ENCODE results near the gene IMMP2L. TPM values are rescaled to one million over a fixed set of nuclear protein-coding genes. Genes with fewer than 3 reads are reported as not detected.

The IMMP2L gene
- total RNA-seq, 1 experiment from 2014 or later = 8.6 TPM

DNA sequence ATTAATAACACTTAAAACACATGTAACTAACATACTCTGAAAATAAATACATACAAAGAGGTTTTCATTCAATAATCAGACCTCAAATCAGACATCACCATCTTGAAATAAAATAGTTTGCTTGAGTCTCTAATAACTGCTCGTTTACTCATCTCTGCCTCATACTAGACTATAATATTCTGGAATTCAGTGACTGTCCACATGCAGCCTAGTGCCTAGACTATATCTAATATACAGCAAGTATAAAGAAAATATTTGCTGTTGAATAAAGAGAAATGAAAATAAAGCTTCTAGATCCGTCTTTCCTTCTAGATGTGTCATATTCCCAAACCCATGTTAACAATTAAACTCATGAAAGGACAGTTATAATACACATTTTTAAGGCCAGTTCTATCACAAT lies 707.6 kb downstream of the IMMP2L start:
- ChIA-PET POLR2A (ENCODE audit: unreplicated experiment) (no interaction called here), CTCF (no interaction called here)
- intact Hi-C loops (cut with micrococcal nuclease) = no loop called here

DNA sequence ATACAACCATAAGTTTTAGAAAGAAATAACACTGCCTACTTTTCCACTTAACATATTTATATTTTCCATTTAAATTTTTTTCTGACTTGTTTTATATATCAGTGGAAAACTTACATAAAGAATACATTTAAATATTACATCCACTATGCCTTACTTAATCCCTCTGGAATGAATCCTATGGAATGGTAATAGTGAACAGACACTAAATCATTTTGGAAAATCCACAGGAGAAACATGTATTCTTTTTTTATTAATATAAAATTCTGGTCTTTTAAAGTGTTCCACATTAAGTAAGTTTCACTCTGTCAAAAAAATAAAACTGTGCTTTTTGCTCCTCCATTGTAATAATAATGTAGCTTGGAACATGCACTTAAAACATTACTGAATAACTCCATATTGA lies 708.1 kb downstream of the IMMP2L start:
- intact Hi-C loops (cut with micrococcal nuclease) = no loop called here
- Histone ChIP-seq H2AFZ (ENCODE audit: low read length) (no peak overlapping the region), H3K36me3 (ENCODE audit: low read depth, low read length) (no peaks in the 10 kb centered on the region), H3K4me2 (ENCODE audit: low read length) (no peak overlapping the region), H3K4me3 (ENCODE audit: low read length) (no peak overlapping the region), H3K9me3 (ENCODE audit: low read length) (no peaks in the 10 kb centered on the region), H3K9me2 (replicated peaks; ENCODE audit: low read length) (no peaks in the 10 kb centered on the region), H3K27ac (ENCODE audit: low read length) (no peak overlapping the region), H4K20me1 (ENCODE audit: low read length) (no peaks in the 10 kb centered on the region), H3K9ac (ENCODE audit: low read length) (no peak overlapping the region), H3F3A (ENCODE audit: low read length, unreplicated experiment) (no peaks in the 10 kb centered on the region), H3K79me2 (ENCODE audit: low read length) (no peaks in the 10 kb centered on the region), H3K4me1 (ENCODE audit: insufficient read depth, low read length) (peaks cover 10% of the 10 kb centered on the region; the same call in 1 of the 2 replicates), H3K27me3 (ENCODE audit: low read length) (no peaks in the 10 kb centered on the region)
- TF ChIP-seq EZH2phosphoT487 (IDR thresholded peaks at IDR 0.05; ENCODE audit: borderline replicate concordance, low read length) (no peak), EZH2 (IDR thresholded peaks at IDR 0.05; ENCODE audit: low read length, unreplicated experiment) (no peak)
- TF ChIP-seq, protein P1, sequence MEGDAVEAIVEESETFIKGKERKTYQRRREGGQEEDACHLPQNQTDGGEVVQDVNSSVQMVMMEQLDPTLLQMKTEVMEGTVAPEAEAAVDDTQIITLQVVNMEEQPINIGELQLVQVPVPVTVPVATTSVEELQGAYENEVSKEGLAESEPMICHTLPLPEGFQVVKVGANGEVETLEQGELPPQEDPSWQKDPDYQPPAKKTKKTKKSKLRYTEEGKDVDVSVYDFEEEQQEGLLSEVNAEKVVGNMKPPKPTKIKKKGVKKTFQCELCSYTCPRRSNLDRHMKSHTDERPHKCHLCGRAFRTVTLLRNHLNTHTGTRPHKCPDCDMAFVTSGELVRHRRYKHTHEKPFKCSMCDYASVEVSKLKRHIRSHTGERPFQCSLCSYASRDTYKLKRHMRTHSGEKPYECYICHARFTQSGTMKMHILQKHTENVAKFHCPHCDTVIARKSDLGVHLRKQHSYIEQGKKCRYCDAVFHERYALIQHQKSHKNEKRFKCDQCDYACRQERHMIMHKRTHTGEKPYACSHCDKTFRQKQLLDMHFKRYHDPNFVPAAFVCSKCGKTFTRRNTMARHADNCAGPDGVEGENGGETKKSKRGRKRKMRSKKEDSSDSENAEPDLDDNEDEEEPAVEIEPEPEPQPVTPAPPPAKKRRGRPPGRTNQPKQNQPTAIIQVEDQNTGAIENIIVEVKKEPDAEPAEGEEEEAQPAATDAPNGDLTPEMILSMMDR (conservative IDR thresholded peaks at IDR 0.05; ENCODE audit: low read depth, low read length) = no peak
- POLR2A ChIA-PET (ENCODE audit: unreplicated experiment) = no interaction called here
- no peak for DNase-seq
- CTCF ChIA-PET = no interaction called here
- no peak for ATAC-seq
- BruUV-seq (replicated peaks) = no TSS peak

More for the DNA sequence above, 707.6 kb downstream of the IMMP2L start:
- no peak overlapping the region for H3K4me3 ChIP-seq (ENCODE audit: low read length)
- no peak overlapping the region for H2AFZ ChIP-seq (ENCODE audit: low read length)
- no peaks in the 10 kb centered on the region for H3K36me3 ChIP-seq (ENCODE audit: low read depth, low read length)
- peaks cover 10% of the 10 kb centered on the region; the same call in 1 of the 2 replicates for H3K4me1 ChIP-seq (ENCODE audit: insufficient read depth, low read length)
- no peak for TF ChIP-seq EZH2phosphoT487 (IDR thresholded peaks at IDR 0.05; ENCODE audit: borderline replicate concordance, low read length)
- TF ChIP-seq, protein P1 (conservative IDR thresholded peaks at IDR 0.05; ENCODE audit: low read depth, low read length) = no peak
- TF ChIP-seq EZH2 (IDR thresholded peaks at IDR 0.05; ENCODE audit: low read length, unreplicated experiment) = no peak
- no peak for ATAC-seq
- no TSS peak for BruUV-seq (replicated peaks)
- no peaks in the 10 kb centered on the region for H3K9me2 ChIP-seq (replicated peaks; ENCODE audit: low read length)
- H3F3A ChIP-seq (ENCODE audit: low read length, unreplicated experiment) = no peaks in the 10 kb centered on the region
- no peak overlapping the region for H3K4me2 ChIP-seq (ENCODE audit: low read length)
- H3K79me2 ChIP-seq (ENCODE audit: low read length) = no peaks in the 10 kb centered on the region
- no peak for DNase-seq
- H3K27ac ChIP-seq (ENCODE audit: low read length) = no peak overlapping the region
- H4K20me1 ChIP-seq (ENCODE audit: low read length) = no peaks in the 10 kb centered on the region
- no peaks in the 10 kb centered on the region for H3K9me3 ChIP-seq (ENCODE audit: low read length)
- H3K27me3 ChIP-seq (ENCODE audit: low read length) = no peaks in the 10 kb centered on the region
- no peak overlapping the region for H3K9ac ChIP-seq (ENCODE audit: low read length)

DNA sequence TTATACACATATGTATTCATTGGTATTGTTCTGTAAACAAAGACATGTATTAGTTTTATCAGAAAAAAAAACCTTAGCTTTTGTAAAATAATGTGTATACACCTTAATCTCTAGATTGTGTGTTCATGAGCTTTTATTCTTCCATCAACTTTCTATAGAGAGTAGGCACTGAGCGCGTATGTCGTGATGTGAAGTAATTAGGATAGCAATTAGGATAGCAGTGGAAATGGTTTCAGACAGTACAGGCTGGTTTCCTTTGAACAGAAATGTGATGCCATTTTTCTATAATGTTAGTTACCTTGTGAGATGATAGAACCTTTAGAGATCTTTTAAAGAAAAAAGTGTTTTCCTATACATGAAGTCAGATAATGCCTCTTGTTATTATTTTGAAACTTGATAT lies 709.0 kb downstream of the IMMP2L start:
- CTCF ChIA-PET = no interaction called here
- no peak overlapping the region for H3K4me2 ChIP-seq (ENCODE audit: low read length)
- H3K27me3 ChIP-seq (ENCODE audit: low read length) = no peaks in the 10 kb centered on the region
- TF ChIP-seq, protein P1 (conservative IDR thresholded peaks at IDR 0.05; ENCODE audit: low read depth, low read length) = no peak
- TF ChIP-seq EZH2 (IDR thresholded peaks at IDR 0.05; ENCODE audit: low read length, unreplicated experiment) (no peak), EZH2phosphoT487 (IDR thresholded peaks at IDR 0.05; ENCODE audit: borderline replicate concordance, low read length) (no peak)
- POLR2A ChIA-PET (ENCODE audit: unreplicated experiment) = no interaction called here
- ATAC-seq (no peak), DNase-seq (no peak)
- no peak overlapping the region for H3K9ac ChIP-seq (ENCODE audit: low read length)
- H3K36me3 ChIP-seq (ENCODE audit: low read depth, low read length) = no peaks in the 10 kb centered on the region
- no peak overlapping the region for H3K27ac ChIP-seq (ENCODE audit: low read length)
- intact Hi-C loops (cut with micrococcal nuclease) = no loop called here
- no peaks in the 10 kb centered on the region for H4K20me1 ChIP-seq (ENCODE audit: low read length)
- peaks cover 10% of the 10 kb centered on the region; the same call in 1 of the 2 replicates for H3K4me1 ChIP-seq (ENCODE audit: insufficient read depth, low read length)
- no peak overlapping the region for H2AFZ ChIP-seq (ENCODE audit: low read length)
- no peaks in the 10 kb centered on the region for H3K79me2 ChIP-seq (ENCODE audit: low read length)
- BruUV-seq (replicated peaks) = no TSS peak
- no peaks in the 10 kb centered on the region for H3K9me3 ChIP-seq (ENCODE audit: low read length)
- H3K4me3 ChIP-seq (ENCODE audit: low read length) = no peak overlapping the region
- no peaks in the 10 kb centered on the region for H3F3A ChIP-seq (ENCODE audit: low read length, unreplicated experiment)
- H3K9me2 ChIP-seq (replicated peaks; ENCODE audit: low read length) = no peaks in the 10 kb centered on the region
